Epithelial cell of proximal tubule (primary cell): ENCODE measurements around the gene PGAM2. TPM values are rescaled to one million over a fixed set of nuclear protein-coding genes. Genes with fewer than 3 reads are reported as not detected.
"Not testable (repeated sequence)": the region's sequence is repeated elsewhere in the genome, so short reads cannot be mapped to it uniquely, and the experiment has no call there.

ENCODE experiments used
- DNase-seq: peaks from one replicate; pipeline ENCODE4 v3.0.0-alpha.2; 2011; ENCODE audit warnings: low read depth
- H3K4me3 ChIP-seq: 2 replicates; pipeline ENCODE4 v1.5.1; 2011; ENCODE audit warnings: low read depth, mild to moderate bottlenecking, low read length
- total RNA-seq: library from RNA; depleted of rRNA; stranded (reverse); fragments of >200 nt; gene quantifications from 2 replicates; pipeline ENCODE4 v1.2.3, GENCODE V29; 2015
- TF ChIP-seq, protein P1 (sequence below): conservative IDR thresholded peaks from 2 replicates; pipeline ENCODE4 v1.5.1; 2012; ENCODE audit warnings: low read depth, mild to moderate bottlenecking, low read length

Gene PGAM2
- total RNA-seq, 1 donor from 2014 or later = not detected

DNA sequence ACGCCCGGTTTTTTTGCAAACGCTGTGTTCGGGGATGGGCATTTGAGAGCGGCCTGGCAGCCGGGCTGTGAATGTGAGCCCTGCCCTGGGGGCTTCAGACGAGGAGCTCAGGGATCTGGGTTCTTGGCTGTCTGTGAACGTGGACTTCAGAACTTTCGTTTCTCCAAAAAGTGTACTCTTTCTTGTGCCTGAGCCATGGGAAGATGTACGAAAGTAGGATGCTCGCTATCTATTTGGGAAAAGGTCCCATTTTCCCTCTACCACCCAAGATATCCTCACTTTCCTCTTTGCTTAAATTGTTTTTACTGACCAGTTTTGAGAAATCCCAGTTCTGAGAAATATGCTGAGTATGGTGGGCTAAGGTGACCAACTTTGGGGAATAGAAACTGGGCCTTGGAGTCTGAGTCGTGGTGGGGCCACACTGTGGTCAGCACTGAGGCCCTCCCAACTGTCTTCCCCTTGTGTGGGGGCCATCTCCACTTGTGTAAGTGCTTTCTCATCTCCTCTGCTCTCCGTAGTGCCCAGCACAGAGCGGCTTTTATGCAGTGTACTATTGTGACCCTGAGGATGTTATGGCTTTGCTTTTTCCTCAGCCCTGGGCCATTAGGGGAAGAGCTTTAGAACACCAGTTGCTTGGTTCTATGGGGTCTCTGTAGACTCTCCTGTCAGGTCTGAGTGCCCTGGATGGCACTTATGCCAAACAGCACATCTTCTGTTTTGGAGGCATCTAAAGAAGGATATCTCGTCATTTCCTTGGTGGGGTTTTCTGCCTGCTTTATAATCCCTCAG is 19.9 kb downstream of the PGAM2 start:
- no peak for DNase-seq
- TF ChIP-seq, protein P1, sequence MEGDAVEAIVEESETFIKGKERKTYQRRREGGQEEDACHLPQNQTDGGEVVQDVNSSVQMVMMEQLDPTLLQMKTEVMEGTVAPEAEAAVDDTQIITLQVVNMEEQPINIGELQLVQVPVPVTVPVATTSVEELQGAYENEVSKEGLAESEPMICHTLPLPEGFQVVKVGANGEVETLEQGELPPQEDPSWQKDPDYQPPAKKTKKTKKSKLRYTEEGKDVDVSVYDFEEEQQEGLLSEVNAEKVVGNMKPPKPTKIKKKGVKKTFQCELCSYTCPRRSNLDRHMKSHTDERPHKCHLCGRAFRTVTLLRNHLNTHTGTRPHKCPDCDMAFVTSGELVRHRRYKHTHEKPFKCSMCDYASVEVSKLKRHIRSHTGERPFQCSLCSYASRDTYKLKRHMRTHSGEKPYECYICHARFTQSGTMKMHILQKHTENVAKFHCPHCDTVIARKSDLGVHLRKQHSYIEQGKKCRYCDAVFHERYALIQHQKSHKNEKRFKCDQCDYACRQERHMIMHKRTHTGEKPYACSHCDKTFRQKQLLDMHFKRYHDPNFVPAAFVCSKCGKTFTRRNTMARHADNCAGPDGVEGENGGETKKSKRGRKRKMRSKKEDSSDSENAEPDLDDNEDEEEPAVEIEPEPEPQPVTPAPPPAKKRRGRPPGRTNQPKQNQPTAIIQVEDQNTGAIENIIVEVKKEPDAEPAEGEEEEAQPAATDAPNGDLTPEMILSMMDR = no peak
- H3K4me3 ChIP-seq = peak overlapping the region; percentile 94

GRCh38 chr7:44044315-44045225 is 20.8 kb downstream of the PGAM2 start, which contains the start of gene DBNL:
DBNL (plus strand) TSS chr7:44044702; CDS start chr7:44044738, 36 bp downstream.
- no peak for DNase-seq
- TF ChIP-seq, protein P1 = no peak
- peak within 1 kb of the TSS; percentile 94 for H3K4me3 ChIP-seq

- peak overlapping the region; percentile 94 for H3K4me3 ChIP-seq
- TF ChIP-seq, protein P1 = no peak
- no peak for DNase-seq
Measured at GRCh38 chr7:44043902-44044301, 21.5 kb downstream of the PGAM2 start.

DNA sequence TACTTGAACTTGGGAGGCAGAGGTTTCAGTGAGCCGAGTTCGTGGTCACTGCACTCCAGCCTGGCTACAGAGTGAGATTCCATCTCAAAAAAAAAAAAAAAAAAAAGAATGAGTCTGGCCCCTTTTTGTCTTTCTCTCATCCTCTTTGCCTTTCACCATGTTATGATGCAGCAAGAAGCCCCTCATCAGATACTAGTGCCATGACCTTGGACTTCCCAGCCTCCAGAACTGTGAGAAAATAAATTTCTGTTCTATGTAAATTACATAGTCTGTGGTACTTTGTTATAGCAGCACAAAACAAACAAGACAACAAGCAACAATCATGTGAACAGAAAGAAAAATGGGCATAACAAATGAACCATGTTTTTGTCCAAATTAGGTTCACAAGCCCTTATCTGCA is 23.1 kb downstream of the PGAM2 start:
- DNase-seq = no peak
- TF ChIP-seq, protein P1 = no peak
- no peak overlapping the region for H3K4me3 ChIP-seq

DNA sequence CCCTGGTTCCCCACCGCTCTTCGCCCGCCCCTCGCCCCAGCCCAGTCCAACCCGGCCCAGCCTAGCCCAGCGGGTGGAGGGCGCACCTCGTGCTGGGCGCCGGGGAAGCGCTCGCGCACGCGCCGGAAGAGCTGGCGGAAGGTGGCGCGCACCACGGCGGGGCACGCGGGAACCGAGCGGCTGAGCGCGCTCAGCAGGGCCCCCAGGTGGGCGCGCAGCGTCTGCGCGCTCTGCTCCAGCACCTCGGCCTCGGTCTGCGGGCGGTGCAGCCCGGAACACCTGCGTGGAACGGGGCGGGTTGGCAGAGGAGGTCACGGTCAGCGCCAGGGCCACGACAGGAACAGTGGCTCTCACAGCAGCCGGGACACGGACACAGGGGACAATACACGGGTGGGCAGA is 24.9 kb downstream of the PGAM2 start:
- not testable (repeated sequence) for DNase-seq
- H3K4me3 ChIP-seq = peak overlapping the region; percentile 36
- TF ChIP-seq, protein P1 = peak; percentile 11

GRCh38 chr7:44039800-44040492 is 25.4 kb downstream of the PGAM2 start:
- DNase-seq = not testable (repeated sequence)
- H3K4me3 ChIP-seq = peak overlapping the region; percentile 36

- DNase-seq = not testable (repeated sequence)
- peak overlapping the region; percentile 44 for H3K4me3 ChIP-seq
Measured at GRCh38 chr7:44038961-44039558, 26.3 kb downstream of the PGAM2 start.

DNA sequence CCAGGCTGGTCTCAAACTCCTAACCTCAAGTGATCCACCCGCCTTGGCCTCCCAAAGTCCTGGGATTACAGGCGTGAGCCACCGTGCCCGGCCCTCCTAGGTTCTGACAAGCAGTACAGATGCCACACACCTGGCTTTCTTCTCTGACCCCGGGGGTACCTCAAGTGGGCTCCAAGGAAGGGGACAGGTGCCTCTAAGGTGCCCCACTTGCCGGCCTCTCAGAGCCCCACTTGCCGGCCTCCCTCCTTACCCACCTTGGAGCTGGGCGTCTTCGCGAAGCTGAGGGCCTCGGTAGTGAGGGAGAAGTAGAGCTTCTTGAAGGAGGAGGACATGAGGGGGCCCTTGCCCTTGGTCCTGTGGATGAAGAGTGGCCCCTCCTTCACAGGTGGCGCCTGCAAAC is 26.8 kb downstream of the PGAM2 start:
- DNase-seq, H3K4me3 ChIP-seq: not testable (repeated sequence)

DNA sequence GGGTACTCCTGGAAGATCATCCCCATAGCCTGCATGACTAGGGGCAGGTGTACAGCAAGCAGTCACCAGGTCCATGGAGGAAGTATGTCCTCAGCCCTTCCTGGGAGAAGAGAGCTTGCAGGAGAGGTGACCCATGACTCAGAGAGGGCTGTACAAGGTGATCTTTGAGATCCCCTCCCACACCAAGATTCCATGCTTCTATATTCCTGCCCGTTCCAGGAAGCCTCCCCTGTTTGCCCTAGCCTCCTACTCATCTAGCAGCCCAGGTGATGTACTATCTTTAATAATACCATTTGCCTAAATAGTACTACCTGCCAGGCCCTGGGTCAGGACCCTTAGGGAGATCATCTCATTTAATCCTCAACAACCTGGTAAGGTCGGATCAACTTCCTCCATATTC is 27.4 kb downstream of the PGAM2 start:
- not testable (repeated sequence) for DNase-seq, H3K4me3 ChIP-seq

DNA sequence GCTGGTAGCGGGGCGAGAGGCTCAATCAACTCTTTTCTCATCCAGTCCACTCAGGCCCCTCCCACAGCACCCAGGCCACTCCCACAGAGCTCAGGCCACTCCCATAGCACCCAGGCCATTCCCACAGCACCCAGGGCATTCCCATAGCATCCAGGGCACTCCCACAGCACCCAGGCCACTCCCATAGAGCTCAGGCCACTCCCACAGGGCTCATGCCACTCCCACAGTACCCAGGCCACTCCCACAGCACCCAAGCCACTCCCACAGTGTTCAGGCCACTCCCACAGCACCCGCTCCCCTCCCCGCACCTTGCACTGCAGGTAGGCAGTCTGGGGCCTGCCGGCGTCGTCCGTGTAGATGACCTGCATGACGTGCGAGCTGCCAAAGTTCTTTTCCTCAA is 29.0 kb downstream of the PGAM2 start:
- DNase-seq, H3K4me3 ChIP-seq: not testable (repeated sequence)

DNA sequence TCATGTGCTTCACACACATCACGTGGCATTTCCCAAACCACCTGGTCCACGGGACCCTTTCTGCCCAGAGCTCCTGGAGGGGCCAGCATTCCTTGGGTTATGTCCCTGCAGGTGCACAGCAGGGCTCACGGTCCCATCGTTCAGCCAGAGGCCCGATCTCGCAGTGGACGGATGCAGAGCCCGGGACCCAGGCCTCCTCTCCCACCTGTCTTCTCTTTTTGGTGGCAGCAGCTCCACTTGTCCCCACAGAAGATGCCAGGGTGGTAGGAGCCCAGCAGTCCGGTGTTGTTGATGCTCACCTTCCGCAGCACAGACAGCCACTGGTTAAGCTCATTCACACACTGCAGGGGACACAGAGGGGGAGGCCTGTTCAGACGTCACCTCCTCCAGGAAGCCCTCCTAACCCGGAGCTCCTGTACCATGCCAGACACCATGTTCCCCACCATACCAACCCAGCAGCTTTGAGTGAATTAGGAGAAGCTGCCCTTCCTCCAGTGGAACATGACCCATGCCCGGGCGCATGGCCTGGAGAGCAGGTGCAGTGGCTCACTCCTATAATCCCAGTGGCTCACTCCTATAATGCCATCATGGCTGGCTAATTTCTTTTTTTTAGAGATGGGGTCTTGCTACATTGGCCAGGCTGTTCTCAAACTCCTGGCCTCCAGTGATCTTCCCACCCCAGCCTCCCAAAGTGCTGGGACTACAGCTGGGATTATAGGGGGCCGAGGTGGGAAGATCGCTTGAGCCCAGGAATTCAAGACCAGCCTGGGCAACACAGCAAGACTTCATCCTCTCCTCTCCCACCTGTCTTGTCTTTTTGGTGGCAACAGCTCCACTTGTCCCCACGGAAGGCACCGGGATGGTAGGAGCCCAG is 31.2 kb downstream of the PGAM2 start:
- H3K4me3 ChIP-seq, DNase-seq: not testable (repeated sequence)
